Measurements from ENCODE around the gene FAAP24. TPM values are rescaled to one million over a fixed set of nuclear protein-coding genes. Genes with fewer than 3 reads are reported as not detected.
"Not testable (repeated sequence)": the region's sequence is repeated elsewhere in the genome, so short reads cannot be mapped to it uniquely, and the experiment has no call there.

Gene FAAP24
- total RNA-seq, 1 experiment from 2014 or later: 10.4 TPM

DNA sequence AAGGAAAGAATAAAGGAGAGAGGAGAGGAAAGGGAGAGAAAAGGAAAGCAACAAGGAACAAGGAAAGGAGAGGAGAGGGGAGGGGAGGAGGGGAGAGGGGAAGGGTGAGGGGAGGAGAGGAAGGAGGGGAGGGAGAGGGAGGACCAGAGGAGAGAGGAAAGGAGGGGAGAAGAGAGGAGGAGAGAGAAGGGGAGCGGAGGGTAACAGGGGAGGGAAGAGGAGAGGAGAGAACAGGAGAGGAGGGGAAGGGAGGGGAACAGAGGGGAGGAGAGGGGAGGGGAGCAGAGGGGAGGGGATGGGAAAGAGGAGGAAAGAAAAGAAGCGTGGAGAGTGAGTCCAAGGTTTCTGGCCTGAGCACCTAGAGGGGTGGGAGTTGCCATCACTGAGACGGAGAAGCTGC lies 26.7 kb downstream of the FAAP24 start:
- no peak for DNase-seq (ENCODE audit: low spot score)

GRCh38 chr19:33000510-33000909 lies 28.5 kb downstream of the FAAP24 start:
- DNase-seq (ENCODE audit: low spot score): no peak

GRCh38 chr19:33000910-33001309 lies 28.9 kb downstream of the FAAP24 start:
- no peak for DNase-seq (ENCODE audit: low spot score)

GRCh38 chr19:33002126-33002865 lies 30.3 kb downstream of the FAAP24 start:
- not testable (repeated sequence) for DNase-seq (ENCODE audit: low spot score)

DNA sequence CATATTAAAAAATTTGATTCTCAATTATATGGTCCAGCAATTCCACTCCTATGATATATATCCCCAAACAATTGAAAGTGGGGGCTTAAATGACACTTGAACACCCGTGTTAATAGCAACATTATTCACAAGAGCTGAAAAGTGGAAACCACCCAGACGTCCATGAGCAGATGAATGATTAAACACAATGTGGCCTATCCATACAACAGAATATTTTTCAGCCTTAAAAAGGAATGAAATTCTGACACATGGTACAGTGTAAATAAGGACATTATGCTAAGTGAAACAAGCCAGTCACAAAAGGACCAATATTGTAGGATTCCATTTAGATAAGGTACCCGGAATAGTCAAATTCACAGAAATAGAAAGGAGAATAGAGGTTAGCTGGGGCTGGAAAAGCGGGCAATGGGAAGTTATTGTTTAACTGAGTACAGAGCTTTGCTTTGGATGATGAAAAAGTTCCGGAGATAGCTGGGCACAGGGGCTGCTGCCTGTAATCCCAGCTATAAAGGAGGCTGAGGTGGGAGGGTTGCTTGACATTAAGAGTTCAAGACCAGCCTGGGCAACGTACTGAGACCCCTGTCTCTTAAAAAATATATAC lies 31.5 kb downstream of the FAAP24 start:
- not testable (repeated sequence) for DNase-seq (ENCODE audit: low spot score)

DNA sequence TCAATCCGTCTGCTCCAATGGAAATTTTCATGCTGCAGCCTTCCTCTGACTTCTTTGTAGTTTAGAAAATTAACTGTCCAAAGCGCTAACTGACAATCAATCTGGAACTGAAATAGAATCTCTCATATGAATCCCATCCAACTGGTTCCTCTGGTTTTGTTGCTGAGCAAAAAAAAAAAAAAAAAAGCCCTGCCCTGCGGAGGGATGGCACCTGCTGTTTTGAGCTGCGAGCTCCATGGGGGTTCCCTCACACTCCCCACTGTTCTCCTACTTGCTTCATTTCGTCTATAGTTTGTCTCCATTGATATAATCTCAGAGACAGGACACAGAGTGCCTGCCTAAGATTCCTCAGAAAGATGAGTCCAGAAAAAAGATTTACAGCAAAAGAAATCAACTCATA lies 33.4 kb downstream of the FAAP24 start:
- no peak for DNase-seq (ENCODE audit: low spot score)

DNA sequence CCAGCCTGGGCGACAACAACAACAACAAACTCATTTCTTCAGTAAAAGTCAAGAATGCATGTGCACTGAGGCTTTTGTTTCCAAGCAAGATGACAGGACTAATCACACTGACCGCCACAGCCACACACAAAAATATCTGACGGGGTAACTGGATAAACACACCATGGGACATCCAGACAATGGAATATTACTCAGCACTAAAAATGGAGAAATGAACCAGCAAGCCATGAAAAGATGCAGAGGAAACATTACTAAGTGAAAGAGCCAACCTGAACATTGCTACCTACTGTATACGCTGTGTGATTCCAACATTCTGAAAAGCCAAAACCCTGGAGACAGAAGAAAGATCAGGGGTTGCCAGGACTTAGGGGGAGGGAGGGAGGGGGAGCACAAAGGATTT lies 36.7 kb downstream of the FAAP24 start:
- DNase-seq (ENCODE audit: low spot score): no peak

DNA sequence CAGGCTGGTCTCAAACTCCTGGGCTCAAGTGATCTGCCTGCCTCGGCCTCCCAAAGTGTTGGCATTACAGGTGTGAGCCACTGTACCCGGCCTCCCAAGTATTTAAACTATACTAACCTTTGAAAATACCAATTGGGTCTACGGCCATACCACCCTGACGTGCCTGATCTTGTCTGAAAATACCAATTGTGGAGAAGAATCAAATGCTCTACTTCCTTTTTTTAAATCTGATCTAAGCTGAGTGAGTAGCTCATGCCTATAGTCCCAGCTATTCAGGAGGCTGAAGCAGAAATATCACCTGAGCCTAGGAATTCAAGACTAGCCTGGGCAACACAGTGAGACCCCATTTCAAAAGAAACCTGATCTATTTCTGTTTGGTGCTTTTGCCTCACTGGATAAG lies 38.8 kb downstream of the FAAP24 start:
- not testable (repeated sequence) for DNase-seq (ENCODE audit: low spot score)

GRCh38 chr19:33022472-33023116 lies 50.6 kb downstream of the FAAP24 start:
- no peak for DNase-seq (ENCODE audit: low spot score)

DNA sequence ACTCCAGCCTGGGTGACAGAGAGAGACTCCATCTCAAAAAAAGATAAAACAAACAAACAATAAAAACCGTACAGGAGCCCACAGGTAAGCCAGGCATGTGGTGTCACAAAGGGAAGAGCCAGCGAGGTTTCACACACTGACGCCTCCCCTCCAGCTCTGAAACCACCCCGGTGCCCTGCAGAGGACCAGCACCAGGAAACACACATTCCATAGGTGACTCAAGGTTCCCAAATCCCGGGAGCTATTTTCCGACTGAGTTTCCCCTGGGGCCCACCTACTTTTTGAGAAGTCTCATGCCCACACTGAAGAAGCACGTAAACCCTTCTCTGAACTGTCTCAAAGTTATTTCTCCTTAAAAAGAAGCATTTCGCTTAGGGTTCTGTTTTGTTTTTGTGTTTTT lies 52.4 kb downstream of the FAAP24 start:
- DNase-seq (ENCODE audit: low spot score): no peak

- not testable (repeated sequence) for DNase-seq (ENCODE audit: low spot score)
Observed at GRCh38 chr19:33025468-33026238, 53.6 kb downstream of the FAAP24 start.

DNA sequence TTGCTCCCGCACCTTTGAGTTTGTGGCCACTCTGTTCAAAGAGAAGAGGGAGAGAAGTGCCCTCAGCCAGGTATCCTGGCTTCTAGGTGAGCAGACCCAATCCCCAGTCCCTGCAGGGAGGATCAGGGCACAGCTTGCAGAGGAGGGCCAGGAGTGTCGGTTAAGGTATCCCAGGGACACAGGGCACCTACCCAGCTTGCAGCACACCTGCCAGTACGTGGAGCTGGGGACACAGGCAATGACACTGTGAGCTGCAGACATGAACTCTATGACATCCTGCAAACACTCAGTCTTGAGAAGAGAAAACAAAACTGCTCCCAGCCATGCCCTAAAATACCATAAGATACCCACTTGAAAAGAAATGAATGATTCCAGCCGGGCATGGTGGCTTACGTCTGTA lies 54.6 kb downstream of the FAAP24 start:
- DNase-seq (ENCODE audit: low spot score): not testable (repeated sequence)

Other genes with a start within 250 kb of the FAAP24 start
- gene SLC7A9, start 102.5 kb upstream of the FAAP24 start, total RNA-seq (2014; rRNA removed; shearing (Covaris generic)): not detected in 2 replicates
- gene CEP89, start 284 bp upstream of the FAAP24 start, total RNA-seq (2014; rRNA removed; shearing (Covaris generic)): 34.8 and 35.9 TPM in 2 replicates
- 17.4 and 23.0 TPM in 2 replicates for gene RHPN2, start 92.6 kb downstream of the FAAP24 start, total RNA-seq (2014; rRNA removed; shearing (Covaris generic))
- gene GPATCH1, start 108.9 kb downstream of the FAAP24 start, total RNA-seq (2014; rRNA removed; shearing (Covaris generic)): 6.5 and 8.0 TPM in 2 replicates
- gene WDR88, start 159.9 kb downstream of the FAAP24 start, total RNA-seq (2014; rRNA removed; shearing (Covaris generic)): not detected in 2 replicates
- 85.2 and 86.5 TPM in 2 replicates for gene LRP3, start 222.1 kb downstream of the FAAP24 start, total RNA-seq (2014; rRNA removed; shearing (Covaris generic))